Adipocyte (in vitro differentiated cells): ENCODE data around the gene RGL3.
"Not testable (repeated sequence)": the region's sequence is repeated elsewhere in the genome, so short reads cannot be mapped to it uniquely, and the experiment has no call there.

ENCODE experiments used
- DNase-seq: peaks from one replicate; pipeline ENCODE4 v3.0.0-alpha.2; 2015; ENCODE audit warnings: low read depth
- H3K27me3 ChIP-seq: replicated peaks from 2 replicates; pipeline ENCODE4 v1.7.0; 2013; ENCODE audit warnings: mild to moderate bottlenecking, low read length, moderate library complexity; ENCODE audit not compliant: control insufficient read depth, insufficient read depth
- H3K36me3 ChIP-seq: 2 replicates; pipeline ENCODE4 v1.7.0; 2013; ENCODE audit warnings: low read length, mild to moderate bottlenecking, moderate library complexity; ENCODE audit not compliant: control insufficient read depth, insufficient read depth, severe bottlenecking
- H3K4me1 ChIP-seq: 2 replicates; pipeline ENCODE4 v1.7.0; 2013; ENCODE audit warnings: mild to moderate bottlenecking, low read length, moderate library complexity; ENCODE audit not compliant: control insufficient read depth, insufficient read depth
- H3K4me3 ChIP-seq: 2 replicates; pipeline ENCODE4 v1.7.0; 2013; ENCODE audit warnings: mild to moderate bottlenecking, low read length, moderate library complexity
- H3K9ac ChIP-seq: 2 replicates; pipeline ENCODE4 v1.7.0; 2013; ENCODE audit warnings: mild to moderate bottlenecking, low read length, moderate library complexity
- H3K9me3 ChIP-seq: 2 replicates; pipeline ENCODE4 v1.7.0; 2013; ENCODE audit warnings: mild to moderate bottlenecking, low read length, moderate library complexity; ENCODE audit not compliant: control insufficient read depth

Gene RGL3

DNA sequence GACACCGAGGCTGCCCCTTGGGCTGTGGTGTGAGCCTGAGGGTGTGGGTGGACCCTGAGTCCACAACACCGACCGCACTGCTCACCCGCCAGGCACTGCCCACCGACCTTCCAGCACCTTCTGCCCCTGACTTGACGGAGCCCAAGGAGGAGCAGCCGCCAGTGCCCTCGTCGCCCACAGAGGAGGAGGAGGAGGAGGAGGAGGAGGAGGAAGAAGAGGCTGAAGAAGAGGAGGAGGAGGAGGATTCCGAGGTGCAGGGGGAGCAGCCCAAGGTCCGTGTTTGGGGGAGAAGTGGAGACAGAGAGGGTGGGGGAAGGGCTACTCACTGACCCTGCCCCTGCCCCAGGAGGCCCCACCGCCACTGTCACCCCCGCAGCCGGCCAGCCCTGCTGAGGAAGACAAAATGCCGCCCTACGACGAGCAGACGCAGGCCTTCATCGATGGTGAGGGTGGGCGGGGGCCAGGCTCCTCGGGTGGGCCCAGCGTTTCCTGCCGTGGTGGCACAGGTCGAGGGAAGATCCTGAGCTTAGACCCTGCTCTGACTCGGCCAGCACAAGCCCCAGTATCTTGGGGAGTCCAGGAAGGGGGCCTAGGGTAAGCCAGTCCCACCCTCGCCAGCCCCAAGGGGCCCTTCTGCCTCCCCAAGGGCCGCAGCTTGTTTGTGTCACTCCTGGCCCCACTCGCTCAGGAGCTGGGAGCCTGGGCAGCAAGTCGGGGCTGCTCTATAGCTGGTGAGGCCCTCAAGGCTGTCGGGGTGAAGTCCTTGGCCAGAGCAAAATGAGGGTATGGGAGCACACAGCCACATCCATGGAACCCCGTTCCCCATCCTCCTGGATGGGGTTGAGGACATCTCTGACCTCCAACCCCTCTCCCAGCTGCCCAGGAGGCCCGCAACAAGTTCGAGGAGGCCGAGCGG is 28.5 kb upstream of the RGL3 start:
- Histone ChIP-seq H3K4me3 (no peak overlapping the region), H3K9me3 (no peaks in the 10 kb centered on the region), H3K4me1 (peaks cover 3% of the 10 kb centered on the region), H3K36me3 (peaks cover 54% of the 10 kb centered on the region), H3K27me3 (no peaks in the 10 kb centered on the region), H3K9ac (no peak overlapping the region)
- DNase-seq: no peak

DNA sequence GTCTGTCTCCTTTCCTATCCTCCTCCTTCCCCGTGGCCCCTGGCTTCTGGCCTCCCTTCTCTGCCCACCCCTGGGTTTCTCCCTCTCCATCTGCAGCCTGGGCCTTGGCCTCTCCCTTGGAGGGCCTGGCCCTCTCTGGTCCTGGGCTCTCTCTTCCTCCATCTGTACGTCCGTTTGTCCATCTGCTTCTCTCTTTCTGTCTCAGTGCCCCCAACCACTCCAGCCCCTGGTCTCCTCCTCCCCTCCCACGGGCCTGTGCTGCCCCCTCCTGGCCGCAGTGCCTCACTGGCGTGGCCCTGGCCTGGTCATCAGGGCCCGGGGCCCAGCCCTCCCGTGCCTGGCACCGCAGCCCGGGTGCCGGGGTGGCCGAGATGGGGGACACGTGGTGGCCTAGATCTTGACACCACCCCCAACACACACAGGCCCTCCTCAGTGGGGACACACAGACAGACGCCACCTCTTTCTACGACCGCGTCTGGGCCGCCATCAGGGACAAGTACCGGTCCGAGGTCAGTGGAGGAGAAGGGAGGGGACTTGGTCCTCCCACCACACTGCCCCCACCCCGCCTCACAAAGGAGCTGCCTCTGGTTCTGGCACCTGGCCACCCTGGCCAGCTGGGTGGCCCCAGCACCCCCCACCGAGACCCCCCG is 27.7 kb upstream of the RGL3 start:
- H3K36me3 ChIP-seq: peaks cover 61% of the 10 kb centered on the region
- peak; percentile 63 for DNase-seq

DNA sequence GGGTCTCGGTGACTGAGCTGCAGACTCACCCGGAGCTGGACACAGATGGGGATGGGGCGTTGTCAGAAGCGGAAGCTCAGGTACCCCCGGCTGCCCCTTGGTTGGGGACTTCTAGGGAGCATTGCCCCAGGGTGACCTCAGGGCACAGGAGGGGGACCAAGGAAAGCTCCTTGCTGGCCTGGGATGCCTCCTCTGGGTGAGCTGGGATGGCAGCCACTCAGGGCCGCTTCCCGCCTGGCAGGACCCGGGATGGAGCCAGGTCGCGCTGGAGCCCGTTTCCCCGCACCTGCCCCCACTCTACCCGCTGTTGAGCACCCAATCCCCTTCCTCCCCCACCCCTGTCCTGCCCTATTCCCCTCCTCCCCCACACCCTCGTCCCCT is 27.1 kb upstream of the RGL3 start:
- H3K36me3 ChIP-seq: peaks cover 66% of the 10 kb centered on the region
- no peak overlapping the region for H3K9ac ChIP-seq
- H3K9me3 ChIP-seq: no peaks in the 10 kb centered on the region
- peaks cover 3% of the 10 kb centered on the region for H3K4me1 ChIP-seq
- H3K27me3 ChIP-seq: no peaks in the 10 kb centered on the region
- no peak for DNase-seq
- no peak overlapping the region for H3K4me3 ChIP-seq

More for the DNA sequence above, 27.7 kb upstream of the RGL3 start:
- Histone ChIP-seq H3K27me3 (no peaks in the 10 kb centered on the region), H3K4me1 (peaks cover 3% of the 10 kb centered on the region), H3K4me3 (no peak overlapping the region), H3K9ac (no peak overlapping the region), H3K9me3 (no peaks in the 10 kb centered on the region)

- Histone ChIP-seq H3K27me3 (no peaks in the 10 kb centered on the region), H3K4me1 (peaks cover 3% of the 10 kb centered on the region), H3K36me3 (peaks cover 76% of the 10 kb centered on the region), H3K4me3 (no peak overlapping the region), H3K9ac (no peak overlapping the region), H3K9me3 (no peaks in the 10 kb centered on the region)
- DNase-seq: no peak
Observed at GRCh38 chr19:11445141-11445540, 26.0 kb upstream of the RGL3 start.

- H3K27me3 ChIP-seq: no peaks in the 10 kb centered on the region
- no peak overlapping the region for H3K4me3 ChIP-seq
- H3K9ac ChIP-seq: peak overlapping the region; percentile 11
- H3K4me1 ChIP-seq: peaks cover 3% of the 10 kb centered on the region
- H3K36me3 ChIP-seq: peaks cover 69% of the 10 kb centered on the region
- no peaks in the 10 kb centered on the region for H3K9me3 ChIP-seq
- no peak for DNase-seq
Observed at GRCh38 chr19:11444059-11444458, 24.9 kb upstream of the RGL3 start.

- Histone ChIP-seq H3K9me3 (no peaks in the 10 kb centered on the region), H3K9ac (no peak overlapping the region), H3K36me3 (peaks cover 33% of the 10 kb centered on the region), H3K4me1 (peaks cover 13% of the 10 kb centered on the region), H3K27me3 (no peaks in the 10 kb centered on the region), H3K4me3 (no peak overlapping the region)
- DNase-seq: no peak
Observed at GRCh38 chr19:11437955-11438354, 18.8 kb upstream of the RGL3 start.

DNA sequence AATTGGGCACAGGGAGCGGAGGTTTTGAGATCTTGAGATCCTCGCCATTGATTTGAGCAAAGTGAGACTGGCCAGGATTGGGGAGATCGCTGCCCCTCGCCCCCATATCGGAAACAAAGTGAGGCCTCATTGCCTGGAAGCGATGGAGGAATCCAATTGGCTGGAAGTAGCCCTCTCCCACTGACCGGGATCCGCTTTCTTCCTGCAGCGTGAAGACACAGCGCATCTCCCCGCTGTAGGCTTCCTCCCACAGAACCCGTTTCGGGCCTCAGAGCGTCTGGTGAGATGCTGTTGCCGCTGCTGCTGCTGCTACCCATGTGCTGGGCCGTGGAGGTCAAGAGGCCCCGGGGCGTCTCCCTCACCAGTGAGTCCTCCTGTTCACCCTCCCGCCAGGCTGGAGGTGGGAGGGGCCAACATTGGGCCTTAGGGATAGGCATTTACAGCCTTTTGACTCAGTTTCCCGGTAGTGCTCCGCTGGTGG is 16.8 kb upstream of the RGL3 start:
- Histone ChIP-seq H3K36me3 (peaks cover 14% of the 10 kb centered on the region), H3K4me3 (peak overlapping the region; percentile 99), H3K9me3 (no peaks in the 10 kb centered on the region), H3K4me1 (peaks cover 13% of the 10 kb centered on the region), H3K9ac (peak overlapping the region; percentile 97), H3K27me3 (no peaks in the 10 kb centered on the region)
- DNase-seq: peak; percentile 54

GRCh38 chr19:11435057-11435832 is 16.1 kb upstream of the RGL3 start, which contains the start of the genes ODAD3 and PRKCSH:
TSS of gene ODAD3 (minus strand) at chr19:11435121. CDS start at chr19:11435016, 105 bp downstream.
TSS of gene PRKCSH (plus strand) at chr19:11435635. CDS start at chr19:11436118, 483 bp downstream.
- Histone ChIP-seq H3K9ac (peak within 1 kb of the TSS; percentile 97), H3K4me1 (peaks cover 13% of the 10 kb centered on the region), H3K36me3 (peaks cover 9% of the 10 kb centered on the region), H3K9me3 (no peaks in the 10 kb centered on the region), H3K27me3 (no peaks in the 10 kb centered on the region), H3K4me3 (peak within 1 kb of the TSS; percentile 99)
- DNase-seq: peak; percentile 99

DNA sequence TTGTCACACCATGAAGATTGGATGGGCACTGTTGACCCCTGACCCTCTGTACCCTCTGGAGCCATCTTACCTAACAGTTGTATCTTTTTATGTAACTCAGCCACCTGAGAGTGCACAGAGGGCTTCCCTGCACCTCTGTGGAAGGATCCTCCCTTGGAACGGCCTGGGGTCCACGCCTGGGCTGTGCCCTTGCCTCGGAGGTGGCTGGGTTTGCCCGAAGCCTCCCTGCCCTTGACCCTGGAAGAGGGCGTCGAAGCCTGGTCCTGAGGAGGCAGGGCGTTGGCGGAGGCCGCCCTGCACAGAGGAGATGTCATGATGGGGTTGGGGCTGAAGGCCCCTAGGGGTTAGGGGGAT is 15.6 kb upstream of the RGL3 start:
- H3K36me3 ChIP-seq: peaks cover 9% of the 10 kb centered on the region
- H3K9ac ChIP-seq: peak overlapping the region; percentile 97
- DNase-seq: no peak
- H3K27me3 ChIP-seq: no peaks in the 10 kb centered on the region
- H3K4me3 ChIP-seq: peak overlapping the region; percentile 99
- H3K4me1 ChIP-seq: peaks cover 13% of the 10 kb centered on the region
- no peaks in the 10 kb centered on the region for H3K9me3 ChIP-seq

GRCh38 chr19:11433526-11433925 is 14.4 kb upstream of the RGL3 start:
- DNase-seq, H3K4me3 ChIP-seq, H3K36me3 ChIP-seq, H3K27me3 ChIP-seq, H3K9ac ChIP-seq, H3K9me3 ChIP-seq: not testable (repeated sequence)
- H3K4me1 ChIP-seq: peaks cover 13% of the 10 kb centered on the region

GRCh38 chr19:11426656-11427055 is 7.5 kb upstream of the RGL3 start:
- H3K4me1 ChIP-seq: no peaks in the 10 kb centered on the region
- no peaks in the 10 kb centered on the region for H3K9me3 ChIP-seq
- no peak overlapping the region for H3K4me3 ChIP-seq
- no peak overlapping the region for H3K9ac ChIP-seq
- H3K36me3 ChIP-seq: no peaks in the 10 kb centered on the region
- DNase-seq: no peak
- peaks cover 14% of the 10 kb centered on the region for H3K27me3 ChIP-seq
